Dedifferentiated amniotic fluid mesenchymal stem cell (primary cell): Measurements from ENCODE around the gene TUBGCP2.
A peak's percentile ranks its signal among the peaks of the same experiment; 100 is the strongest.
"Not testable (repeated sequence)": the region's sequence is repeated elsewhere in the genome, so short reads cannot be mapped to it uniquely, and the experiment has no call there.

Experiments
- DNase-seq: peaks from one replicate; pipeline ENCODE4 v3.0.0-alpha.2; 2016; ENCODE audit errors: extremely low spot score

TUBGCP2 gene

DNA sequence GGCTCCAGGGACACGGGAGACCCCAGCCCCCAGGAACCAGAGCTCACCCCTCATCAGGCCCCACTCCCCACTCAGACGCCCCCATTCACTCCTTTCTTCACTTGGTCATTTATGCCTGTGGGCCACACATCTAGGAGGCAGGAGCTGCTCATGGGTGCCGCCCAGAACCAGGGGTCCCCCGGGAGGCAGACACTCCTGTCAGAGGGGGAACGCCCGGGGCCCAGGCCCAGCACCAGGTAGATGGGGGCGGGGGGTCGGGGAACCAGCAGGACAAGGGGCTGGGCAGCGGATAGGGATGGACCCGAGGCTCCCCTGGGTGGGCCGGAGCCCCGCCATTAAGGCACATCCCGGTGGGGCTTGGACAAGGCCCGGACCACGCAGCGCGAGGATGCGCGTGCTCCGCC is 16.2 kb upstream of the TUBGCP2 start:
- DNase-seq = no peak

DNA sequence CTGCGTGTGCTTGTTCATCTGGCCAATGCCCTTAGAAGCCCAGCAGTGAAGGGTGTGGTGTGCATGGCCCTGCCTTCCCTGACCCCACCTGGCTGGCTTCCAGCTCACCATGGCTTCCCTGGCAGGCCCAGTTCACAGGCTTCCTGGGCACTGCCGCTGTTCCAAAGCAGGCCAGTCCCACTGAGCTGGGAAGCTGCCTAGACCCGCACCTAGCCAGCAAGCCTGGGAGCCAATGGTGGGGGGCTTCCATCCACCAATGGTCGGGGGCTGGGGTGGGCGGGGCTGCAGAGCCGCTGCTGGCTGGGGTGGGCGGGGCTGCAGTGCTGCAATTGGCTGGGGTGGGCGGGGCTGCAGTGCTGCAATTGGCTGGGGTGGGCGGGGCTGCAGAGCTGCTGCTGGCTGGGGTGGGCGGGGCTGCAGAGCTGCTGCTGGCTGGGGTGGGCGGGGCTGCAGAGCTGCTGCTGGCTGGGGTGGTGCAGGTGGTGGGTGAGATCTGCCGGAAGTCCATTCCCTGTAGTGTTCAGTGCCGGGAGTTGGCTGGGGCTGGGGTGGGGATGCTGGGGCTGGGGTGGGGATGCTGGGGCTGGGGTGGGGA is 15.6 kb upstream of the TUBGCP2 start:
- DNase-seq = no peak

- not testable (repeated sequence) for DNase-seq
Measured at GRCh38 chr10:133322064-133322709, 13.5 kb upstream of the TUBGCP2 start.

DNA sequence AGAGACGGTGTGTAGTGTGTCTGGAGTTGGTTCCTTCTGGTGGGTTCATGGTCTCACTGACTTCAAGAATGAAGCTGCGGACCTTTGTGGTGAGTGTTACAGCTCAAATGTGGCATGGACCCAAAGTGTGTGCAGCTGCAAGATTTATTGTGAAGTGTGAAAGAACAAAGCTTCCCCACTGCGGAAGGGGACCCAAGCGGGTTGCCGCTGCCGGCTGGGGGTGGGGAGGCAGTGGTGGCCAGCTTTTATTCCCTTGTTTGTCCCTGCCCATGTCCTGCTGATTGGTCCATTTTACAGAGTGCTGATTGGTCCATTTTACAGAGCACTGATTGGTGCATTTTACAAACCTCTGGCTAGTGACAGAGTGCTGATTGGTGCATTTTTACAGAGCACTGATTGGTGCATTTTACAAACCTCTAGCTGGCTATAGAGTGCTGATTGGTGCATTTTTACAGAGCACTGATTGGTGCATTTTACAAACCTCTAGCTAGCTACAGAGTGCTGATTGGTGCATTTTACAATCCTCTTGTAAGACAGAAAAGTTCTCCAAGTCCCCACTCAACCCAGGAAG is 12.3 kb upstream of the TUBGCP2 start:
- not testable (repeated sequence) for DNase-seq

- no peak for DNase-seq
Measured at GRCh38 chr10:133318494-133319127, 9.9 kb upstream of the TUBGCP2 start.

DNA sequence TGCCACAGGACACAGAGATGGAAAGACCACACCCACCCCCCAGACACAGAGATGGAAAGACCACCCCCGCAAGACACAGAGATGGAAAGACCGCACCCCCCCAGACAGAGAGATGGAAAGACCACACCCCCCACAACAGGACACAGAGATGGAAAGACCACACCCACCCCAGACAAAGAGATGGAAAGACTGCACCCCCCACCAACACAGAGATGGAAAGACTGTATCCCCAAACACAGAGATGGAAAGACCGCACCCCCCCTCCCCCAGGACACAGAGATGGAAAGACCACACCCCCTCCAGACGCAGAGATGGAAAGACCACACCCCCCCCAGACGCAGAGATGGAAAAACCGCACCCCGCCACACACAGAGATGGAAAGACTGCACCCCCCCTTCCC is 8.1 kb upstream of the TUBGCP2 start:
- no peak for DNase-seq

- DNase-seq = no peak
Measured at GRCh38 chr10:133316266-133316665, 7.6 kb upstream of the TUBGCP2 start.

- DNase-seq = no peak
Measured at GRCh38 chr10:133315847-133316246, 7.2 kb upstream of the TUBGCP2 start.

DNA sequence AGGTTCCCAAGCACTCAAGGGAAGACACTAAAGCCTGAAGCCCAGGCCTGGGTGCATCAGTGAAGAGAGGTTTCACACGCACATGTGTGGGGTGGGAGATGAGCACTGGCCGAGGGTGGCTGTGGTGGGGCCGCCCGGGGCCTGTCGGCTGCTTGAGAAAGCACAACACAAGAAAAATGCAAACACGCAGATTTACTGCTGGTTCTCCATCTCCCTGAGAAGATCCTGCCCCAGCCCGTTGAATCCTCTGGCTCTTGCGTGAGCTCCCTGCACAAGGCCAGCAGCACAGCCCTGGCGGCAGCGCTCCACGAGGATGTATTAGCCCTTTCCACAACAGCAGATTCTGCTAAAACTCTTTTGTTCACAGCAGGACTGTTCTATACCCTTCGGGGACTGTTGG is 6.2 kb upstream of the TUBGCP2 start:
- no peak for DNase-seq

DNA sequence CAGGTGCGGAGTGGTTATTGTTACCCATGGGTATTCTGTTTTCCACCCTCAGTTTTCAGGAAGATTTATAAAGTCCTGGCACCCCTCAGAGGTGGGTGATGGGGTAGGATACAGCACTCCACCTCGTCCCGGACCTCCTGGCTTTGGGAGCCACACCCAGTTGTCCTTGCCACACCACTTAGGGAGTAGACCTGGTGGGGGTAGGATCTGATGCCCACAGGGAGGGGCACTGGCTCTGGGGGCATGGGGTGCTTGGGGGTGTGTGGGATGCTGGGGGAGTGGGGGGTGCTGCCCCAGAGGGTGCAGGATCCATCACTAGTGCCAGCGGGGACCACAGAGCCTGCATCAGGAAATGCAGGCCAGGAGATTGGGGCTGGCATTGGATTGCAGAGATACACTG is 4.5 kb upstream of the TUBGCP2 start:
- DNase-seq = no peak

DNA sequence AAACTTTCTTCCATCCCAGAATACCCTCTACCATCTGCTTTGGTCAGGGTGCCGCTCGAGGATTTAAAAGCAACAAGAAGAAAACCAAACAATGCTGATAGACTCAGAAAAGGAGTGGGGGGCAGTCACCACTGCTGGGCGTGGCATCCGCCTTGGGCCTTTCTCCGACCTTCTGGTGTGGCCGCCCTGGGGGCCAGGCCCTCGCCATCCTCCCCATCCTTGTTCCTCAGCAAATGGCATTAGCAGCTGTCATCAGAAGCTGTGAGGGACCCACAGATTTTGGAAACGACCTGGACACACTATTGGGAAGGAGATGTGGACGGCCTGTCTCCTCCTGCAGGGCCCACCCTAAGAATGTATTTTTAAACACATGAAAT is 4.1 kb upstream of the TUBGCP2 start:
- DNase-seq = no peak

- DNase-seq = no peak
Measured at GRCh38 chr10:133312016-133312768, 3.5 kb upstream of the TUBGCP2 start.

GRCh38 chr10:133311570-133311969 is 2.9 kb upstream of the TUBGCP2 start:
- DNase-seq = no peak

DNA sequence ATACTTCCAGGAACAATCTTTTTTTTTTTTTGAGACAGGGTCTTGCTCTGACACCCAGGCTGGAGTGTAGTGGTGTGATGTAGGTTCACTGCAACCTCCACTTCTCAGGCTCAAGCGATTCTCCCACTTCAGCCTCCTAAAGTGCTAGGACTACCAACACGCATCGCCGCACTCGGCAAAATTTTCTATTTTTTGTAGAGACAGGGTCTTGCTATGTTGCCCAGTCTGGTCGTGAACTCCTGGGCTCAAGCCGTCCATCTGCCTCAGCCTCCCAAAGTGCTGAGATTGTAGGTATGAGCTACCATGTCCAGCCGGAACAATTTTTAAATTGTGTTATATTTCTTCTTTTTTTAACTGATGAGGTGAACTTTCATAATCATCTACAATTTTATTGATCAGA is 2.1 kb upstream of the TUBGCP2 start:
- no peak for DNase-seq

GRCh38 chr10:133310399-133310755 is 1.7 kb upstream of the TUBGCP2 start:
- no peak for DNase-seq

DNA sequence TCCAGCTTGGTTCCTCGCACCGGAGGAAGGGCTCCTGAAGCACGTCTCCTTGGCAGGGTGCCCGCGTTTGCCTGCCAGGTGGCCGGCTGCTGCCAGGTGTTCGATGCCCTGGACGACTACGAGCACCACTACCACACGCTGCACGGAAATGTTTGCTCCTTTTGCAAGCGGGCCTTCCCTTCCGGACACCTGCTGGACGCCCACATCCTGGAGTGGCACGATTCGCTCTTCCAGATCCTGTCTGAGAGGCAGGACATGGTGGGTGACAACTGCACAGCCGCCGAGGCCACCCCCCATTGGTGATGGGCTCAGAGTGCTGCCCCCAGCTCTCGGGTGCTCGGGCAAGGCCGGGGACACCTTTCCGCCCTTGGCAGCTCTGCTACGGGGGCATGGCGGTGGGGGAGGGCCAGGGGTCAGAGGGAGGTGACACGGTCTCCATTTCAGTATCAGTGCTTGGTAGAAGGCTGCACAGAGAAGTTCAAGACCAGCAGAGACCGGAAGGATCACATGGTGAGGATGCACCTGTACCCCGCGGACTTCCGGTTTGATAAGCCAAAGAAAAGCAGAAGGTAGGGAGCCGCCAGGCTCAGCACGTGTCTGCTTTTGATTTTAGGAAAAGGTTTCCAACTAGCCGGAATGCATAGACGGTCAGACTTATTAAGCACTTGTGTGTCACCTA is 1.2 kb upstream of the TUBGCP2 start:
- DNase-seq = no peak

DNA sequence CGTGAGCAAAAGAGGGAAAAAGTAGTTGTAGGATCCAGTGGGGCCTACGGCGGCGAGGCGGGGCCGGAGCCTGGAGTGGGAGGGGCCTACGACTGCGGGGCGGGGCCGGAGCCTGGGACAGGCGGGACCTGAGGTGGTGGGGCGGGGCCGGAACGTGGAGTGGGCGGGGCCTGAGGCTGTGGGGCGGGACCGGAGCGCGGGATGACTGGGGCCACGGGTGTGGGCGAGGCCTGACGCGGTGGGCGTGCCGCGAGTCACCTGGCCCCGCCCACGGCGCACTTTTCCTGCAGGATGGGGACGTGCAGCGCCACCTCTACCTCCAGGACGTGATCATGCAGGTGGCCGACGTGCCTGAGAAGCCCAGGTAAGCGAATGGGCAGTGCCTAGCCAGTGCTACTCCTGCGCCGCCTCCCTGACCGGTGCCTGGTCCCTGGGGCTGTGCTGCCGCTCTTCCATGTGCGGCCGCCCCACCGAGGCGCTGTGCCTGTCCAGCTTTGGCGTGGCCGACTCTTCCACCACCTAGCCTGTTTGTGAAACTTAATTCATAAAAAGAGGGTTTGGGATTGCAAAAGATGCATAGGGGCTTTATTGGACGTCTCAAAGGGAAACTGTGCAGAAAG is 538 bp upstream of the TUBGCP2 start:
- peak; percentile 85 for DNase-seq

GRCh38 chr10:133307776-133308420 is 774 bp downstream of the TUBGCP2 start:
- no peak for DNase-seq

DNA sequence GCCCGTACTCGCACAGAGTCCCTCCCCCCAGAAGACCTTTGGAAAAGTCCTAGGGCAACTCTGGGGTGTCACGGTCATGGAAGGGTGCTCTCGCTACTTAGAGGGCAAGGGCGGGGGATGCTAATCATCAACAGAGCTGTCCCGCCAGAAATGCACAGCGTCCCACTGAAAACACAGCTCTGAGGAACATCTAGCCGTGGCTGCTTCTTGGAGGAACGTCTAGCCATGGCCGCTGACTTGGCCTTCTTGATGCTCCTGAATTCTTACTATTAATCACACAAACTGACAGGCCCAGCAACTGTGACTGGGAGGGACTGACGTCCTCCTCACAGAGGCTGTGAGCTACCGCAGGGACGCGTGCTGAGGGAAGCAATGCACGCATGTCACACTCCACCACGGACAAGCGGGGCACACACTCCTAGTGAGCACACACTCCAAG is 1.7 kb downstream of the TUBGCP2 start:
- no peak for DNase-seq

- DNase-seq = no peak
Measured at GRCh38 chr10:133306097-133306476, 2.6 kb downstream of the TUBGCP2 start.

DNA sequence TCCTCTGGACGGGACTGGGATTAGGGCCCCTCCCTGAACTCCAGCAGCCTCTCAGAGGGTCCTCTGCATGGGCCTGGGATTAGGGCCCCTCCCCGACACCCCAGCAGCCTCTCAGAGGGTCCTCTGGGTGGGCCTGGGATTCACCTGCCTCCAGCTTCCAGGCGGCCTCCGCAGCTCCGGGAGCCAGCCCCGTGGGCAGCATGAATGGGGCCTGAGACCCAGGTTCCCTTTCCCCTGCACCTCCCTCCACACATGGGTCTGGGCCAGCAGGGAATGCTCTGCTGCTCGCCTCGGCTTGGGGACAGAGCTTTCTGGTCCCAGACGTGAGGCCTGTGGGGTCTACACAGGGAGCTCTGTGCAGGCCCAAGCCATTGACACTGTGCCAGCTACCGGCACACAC is 5.5 kb downstream of the TUBGCP2 start:
- DNase-seq = no peak
